ENCODE data around the gene CLCN1.
"Not testable (repeated sequence)": the region's sequence is repeated elsewhere in the genome, so short reads cannot be mapped to it uniquely, and the experiment has no call there.

The CLCN1 gene

DNA sequence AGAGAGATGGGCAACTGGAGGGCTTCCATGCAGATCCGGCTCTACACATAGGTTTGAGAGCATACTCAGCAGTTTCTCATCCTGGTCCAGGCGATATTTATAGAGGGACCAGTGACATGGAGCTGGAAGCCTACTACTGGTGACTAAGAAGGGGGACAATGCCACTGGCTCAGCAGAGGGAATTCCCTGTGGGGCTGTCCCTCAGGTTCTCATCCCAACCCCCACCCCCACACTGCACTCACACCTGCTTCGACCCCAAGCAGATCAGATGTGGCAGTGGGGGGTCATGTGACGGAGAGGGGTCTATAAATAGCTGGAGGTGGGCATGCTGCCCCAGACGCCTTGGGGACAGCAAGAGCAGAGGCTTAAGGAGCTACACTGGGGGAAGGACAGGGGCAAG lies at the start of gene CLCN1:
CLCN1 (plus strand) TSS at position 336 of the 400 bp plus-strand sequence. CDS start 102 bp downstream, outside the sequence.
- no peak for DNase-seq

- DNase-seq: no peak
Measured at GRCh38 chr7:143269251-143269650, 46.7 kb upstream of the CLCN1 start.

- DNase-seq: no peak
Measured at GRCh38 chr7:143271240-143271639, 44.7 kb upstream of the CLCN1 start.

DNA sequence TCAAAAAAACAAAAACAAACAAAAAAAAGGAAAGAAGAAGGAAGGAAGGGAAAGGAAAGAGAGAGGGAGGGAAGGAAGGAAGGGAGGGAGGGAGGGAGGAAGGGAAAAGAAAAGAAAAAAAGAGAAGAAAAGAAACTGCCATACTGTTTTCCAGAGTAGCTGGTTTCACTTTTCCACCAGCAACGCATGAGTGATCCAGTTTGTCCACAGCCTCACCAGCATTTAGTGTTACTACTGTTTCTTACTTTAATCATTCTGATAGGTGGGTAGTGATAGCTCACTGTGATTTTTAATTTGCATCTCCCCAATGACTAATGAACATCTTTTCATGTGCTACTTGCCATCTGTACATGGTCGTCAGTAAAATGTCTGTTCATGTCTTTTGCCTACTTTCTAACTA lies 43.0 kb upstream of the CLCN1 start:
- no peak for DNase-seq

- no peak for DNase-seq
Measured at GRCh38 chr7:143279186-143280098, 36.5 kb upstream of the CLCN1 start.

DNA sequence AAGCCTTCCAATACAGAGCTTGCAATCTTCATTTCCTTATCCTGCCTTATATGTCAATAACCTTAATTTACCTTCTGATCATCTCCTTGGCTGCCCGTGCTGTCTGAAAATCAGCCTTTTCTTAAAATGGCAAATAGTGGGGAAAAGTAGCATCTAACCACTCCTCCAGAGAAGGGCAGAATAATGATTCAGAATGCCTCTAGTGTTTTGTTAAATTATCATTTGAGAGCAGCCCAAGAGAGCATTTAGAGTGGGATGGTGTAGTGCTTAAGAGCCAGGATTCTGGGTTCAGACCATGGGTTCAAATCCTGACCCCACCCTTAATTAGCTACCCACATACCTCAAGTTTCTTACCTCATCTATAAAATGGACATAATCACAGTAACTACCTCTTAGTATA lies 35.8 kb upstream of the CLCN1 start:
- DNase-seq: no peak

- DNase-seq: no peak
Measured at GRCh38 chr7:143280566-143280965, 35.3 kb upstream of the CLCN1 start.

- no peak for DNase-seq
Measured at GRCh38 chr7:143281529-143281928, 34.4 kb upstream of the CLCN1 start.

DNA sequence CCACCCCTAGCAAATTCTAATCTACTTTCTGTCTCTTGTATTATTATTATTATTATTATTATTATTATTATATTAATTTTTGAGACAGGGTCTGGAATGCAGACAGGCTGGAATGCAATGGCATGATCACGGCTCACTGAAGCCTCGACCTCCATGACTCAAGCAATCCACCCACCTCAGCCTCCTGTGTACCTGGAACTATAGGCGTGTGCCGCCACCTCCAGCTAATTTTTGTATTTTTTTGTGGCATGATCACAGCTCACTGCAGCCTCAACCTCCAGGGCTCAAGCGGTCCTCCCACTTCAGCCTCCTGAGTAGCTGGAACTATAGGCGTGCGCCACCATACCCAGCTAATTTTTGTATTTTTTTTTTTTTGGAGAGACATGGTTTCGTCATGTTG lies 33.8 kb upstream of the CLCN1 start:
- no peak for DNase-seq

DNA sequence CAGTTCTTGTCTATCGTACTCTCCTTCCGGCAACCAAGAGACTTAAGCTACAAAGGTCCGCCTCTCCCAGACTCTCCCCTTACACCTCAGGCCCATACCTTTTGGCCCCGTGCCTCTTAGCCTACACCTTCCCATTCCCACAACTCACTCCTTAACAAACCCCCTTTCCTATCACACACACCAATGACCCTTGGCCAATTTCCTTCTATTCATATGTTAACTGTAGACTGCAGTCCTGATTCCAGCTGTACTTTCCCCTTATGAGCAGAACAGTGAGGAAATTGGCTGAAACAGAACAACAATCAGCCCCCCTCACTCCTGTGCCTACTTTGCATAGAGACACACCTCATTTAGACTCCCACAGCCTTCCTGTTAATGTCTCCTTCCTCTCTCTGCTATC lies 32.5 kb upstream of the CLCN1 start:
- DNase-seq: no peak

GRCh38 chr7:143284591-143285469 lies 31.1 kb upstream of the CLCN1 start, which contains the start of gene TMEM139:
TSS of gene TMEM139 (plus strand) at chr7:143284958. CDS start at chr7:143285958, 1,000 bp downstream.
- no peak for DNase-seq

GRCh38 chr7:143285470-143285778 lies 30.5 kb upstream of the CLCN1 start:
- DNase-seq: no peak

DNA sequence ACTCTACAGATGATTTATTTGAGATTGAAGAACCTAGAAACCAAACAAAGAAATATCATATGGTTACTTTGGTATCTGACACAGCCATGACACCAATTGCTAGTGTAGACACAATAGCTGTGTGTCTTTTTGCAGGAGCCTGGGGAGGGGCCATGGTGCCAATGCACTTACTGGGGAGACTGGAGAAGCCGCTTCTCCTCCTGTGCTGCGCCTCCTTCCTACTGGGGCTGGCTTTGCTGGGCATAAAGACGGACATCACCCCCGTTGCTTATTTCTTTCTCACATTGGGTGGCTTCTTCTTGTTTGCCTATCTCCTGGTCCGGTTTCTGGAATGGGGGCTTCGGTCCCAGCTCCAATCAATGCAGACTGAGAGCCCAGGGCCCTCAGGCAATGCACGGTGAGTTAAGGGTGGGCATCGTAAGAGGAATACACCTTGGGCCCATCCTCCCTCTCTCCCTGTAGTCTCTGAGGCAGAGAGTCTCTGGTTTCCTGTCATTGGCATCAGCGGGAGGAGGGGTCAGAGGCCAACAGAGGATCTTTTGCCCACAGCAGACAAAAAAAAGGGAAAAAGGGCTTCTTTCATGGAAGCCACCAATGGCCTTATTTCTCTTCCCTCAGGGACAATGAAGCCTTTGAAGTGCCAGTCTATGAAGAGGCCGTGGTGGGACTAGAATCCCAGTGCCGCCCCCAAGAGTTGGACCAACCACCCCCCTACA lies 29.9 kb upstream of the CLCN1 start:
- no peak for DNase-seq

GRCh38 chr7:143286522-143286890 lies 29.4 kb upstream of the CLCN1 start:
- no peak for DNase-seq

GRCh38 chr7:143287339-143287934 lies 28.5 kb upstream of the CLCN1 start:
- DNase-seq: no peak

DNA sequence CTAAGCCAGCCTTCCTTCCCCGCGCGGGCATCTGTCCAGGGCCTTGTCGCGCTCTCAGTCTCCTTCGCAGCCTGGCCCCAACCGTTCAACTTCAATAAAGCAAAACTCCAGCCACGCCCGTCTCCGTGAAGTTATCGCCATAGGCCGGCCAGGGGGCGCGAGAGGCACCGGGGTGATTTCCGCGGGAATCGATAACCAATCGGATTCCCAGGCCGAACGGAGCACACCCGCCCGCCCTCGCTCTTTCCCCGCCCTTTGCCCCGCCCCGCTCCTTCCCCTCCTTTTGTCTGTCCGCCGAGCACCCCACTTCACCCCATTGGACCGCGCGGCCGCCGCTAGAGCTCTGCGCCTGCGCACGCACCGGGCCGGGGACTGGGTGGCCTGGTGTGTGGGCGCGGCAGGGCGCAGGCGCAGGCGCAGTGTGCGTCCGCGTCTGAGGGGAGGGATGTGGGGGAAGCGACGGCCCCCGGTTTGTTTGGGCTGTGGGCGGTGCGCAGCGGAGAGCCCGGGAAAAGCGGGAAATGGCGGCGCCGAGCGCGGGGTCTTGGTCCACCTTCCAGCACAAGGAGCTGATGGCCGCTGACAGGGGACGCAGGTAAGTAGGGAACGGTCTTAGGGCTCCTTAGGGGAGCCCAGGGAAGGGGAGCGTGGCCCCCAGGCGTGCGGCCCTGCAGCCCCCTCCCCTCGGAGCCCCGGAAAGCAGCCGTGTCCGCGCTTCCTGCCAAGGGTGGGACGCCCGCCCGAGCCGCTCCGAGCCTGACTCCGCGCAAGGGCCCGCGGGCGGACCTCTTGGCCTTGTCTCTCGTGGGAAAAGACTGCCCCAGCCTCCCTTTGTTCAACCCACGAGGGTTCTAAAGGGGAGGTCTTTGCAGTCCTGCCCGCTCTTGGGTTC lies 27.7 kb upstream of the CLCN1 start, which contains the start of gene CASP2:
CASP2 (plus strand) TSS at position 417 of the 892 bp plus-strand sequence; CDS start at position 522, 105 bp downstream.
- peak; percentile 99 for DNase-seq

GRCh38 chr7:143288836-143289235 lies 27.1 kb upstream of the CLCN1 start:
- DNase-seq: no peak

DNA sequence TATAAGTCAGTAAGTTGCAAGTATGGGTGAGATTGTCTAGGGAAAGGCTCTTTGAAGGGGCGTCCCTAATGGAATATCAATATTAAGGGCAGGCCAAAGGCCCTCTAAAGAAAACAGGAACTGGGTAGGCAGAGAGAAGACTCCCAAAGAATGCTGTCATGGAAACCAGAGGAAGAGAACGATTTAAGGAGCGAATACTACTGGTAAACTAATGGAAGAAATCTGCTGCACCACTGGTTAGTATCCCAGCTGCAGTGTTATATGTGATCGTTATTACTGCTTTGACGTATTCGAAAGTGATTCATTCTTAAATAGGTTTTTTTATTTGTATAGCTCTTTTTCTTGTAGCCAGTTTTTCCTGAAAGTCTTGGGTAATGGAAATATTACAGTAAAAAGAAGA lies 26.5 kb upstream of the CLCN1 start:
- DNase-seq: no peak

DNA sequence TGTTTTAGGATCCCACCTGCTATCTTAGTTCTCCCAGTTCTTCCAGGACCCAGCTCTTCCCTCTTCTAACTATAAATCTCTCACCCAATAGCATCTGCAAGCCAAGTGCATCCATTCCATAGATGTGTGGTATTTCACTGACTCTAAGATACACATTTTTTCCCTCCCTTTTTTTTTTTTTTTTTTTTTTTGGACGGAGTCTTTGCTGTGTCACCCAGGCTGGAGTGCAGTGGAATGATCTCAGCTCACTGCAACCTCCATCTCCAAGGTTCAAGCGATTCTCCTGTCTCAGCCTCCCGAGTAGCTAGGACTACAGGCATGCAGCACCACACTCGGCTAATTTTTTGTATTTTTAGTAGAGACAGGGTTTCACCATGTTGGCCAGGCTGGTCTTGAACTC lies 26.0 kb upstream of the CLCN1 start:
- DNase-seq: not testable (repeated sequence)

- no peak for DNase-seq
Measured at GRCh38 chr7:143290293-143290692, 25.6 kb upstream of the CLCN1 start.

GRCh38 chr7:143292876-143293275 lies 23.0 kb upstream of the CLCN1 start:
- DNase-seq: no peak

DNA sequence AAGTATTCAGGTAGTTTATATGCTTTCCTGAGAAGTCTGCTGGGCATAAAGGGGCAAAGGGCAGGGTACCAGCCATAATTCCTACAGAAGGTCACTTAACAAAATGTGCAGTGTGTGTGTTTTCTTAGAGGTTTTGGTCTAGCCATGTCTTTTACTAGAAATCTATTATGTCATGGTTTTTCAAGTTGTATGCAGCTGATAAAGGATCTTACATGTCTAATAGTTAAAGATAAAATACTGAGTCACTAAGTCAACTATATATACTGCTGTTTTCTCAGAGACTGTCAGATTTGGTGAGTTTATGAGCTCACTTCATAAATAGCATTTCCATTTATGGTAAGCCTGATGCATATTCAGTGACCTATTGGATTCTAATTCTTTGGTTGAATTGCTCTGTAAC lies 20.0 kb upstream of the CLCN1 start:
- no peak for DNase-seq
